MCF 10A (cell line): ENCODE results near the gene ANKMY2. TPM values are rescaled to one million over a fixed set of nuclear protein-coding genes. Genes with fewer than 3 reads are reported as not detected.

Experiments used
- BruUV-seq: library from RNA; stranded (reverse); fragments of 400-500 nt; replicated peaks from 2 replicates; lab custom pipeline; 2021; lab: Mats Ljungman, UMichigan
- CTCF ChIA-PET: fragments of 300-600 bp; sonication (Branson Sonifier 250); formaldehyde crosslinking; extraction: SDS; loops from one replicate; lab custom pipeline; 2021; ENCODE audit warnings: antibody characterized with exemption, inconsistent platforms; lab: Yijun Ruan, JAX
- POLR2A ChIA-PET: fragments of 300-600, 350-650 bp; sonication (Branson Sonifier 250); formaldehyde crosslinking; extraction: SDS; loops from one replicate; lab custom pipeline; 2020; ENCODE audit warnings: antibody characterized with exemption, inconsistent platforms; lab: Yijun Ruan, JAX
- DNase-seq: peaks from one replicate; pipeline ENCODE4 v3.0.0-alpha.2; 2018; ENCODE audit not compliant: unreplicated experiment
- H3K27ac Mint-ChIP-seq: one replicate; pipeline ENCODE4 v1.8.0; 2022; ENCODE audit warnings: mild to moderate bottlenecking, low read depth, mixed read lengths; ENCODE audit not compliant: unreplicated experiment
- H3K27me3 Mint-ChIP-seq: one replicate; pipeline ENCODE4 v1.8.0; 2022; ENCODE audit warnings: mixed read lengths; ENCODE audit not compliant: insufficient read depth, unreplicated experiment
- H3K36me3 Mint-ChIP-seq: one replicate; pipeline ENCODE4 v1.8.0; 2022; ENCODE audit warnings: mild to moderate bottlenecking, moderate library complexity, mixed read lengths; ENCODE audit not compliant: insufficient read depth, unreplicated experiment
- H3K4me1 Mint-ChIP-seq: one replicate; pipeline ENCODE4 v1.8.0; 2022; ENCODE audit warnings: mixed read lengths; ENCODE audit not compliant: insufficient read depth, unreplicated experiment
- H3K4me3 Mint-ChIP-seq: one replicate; pipeline ENCODE4 v1.8.0; 2022; ENCODE audit warnings: mild to moderate bottlenecking, moderate library complexity, mixed read lengths; ENCODE audit not compliant: unreplicated experiment
- H3K9me3 Mint-ChIP-seq: one replicate; pipeline ENCODE4 v1.8.0; 2022; ENCODE audit warnings: mixed read lengths; ENCODE audit not compliant: unreplicated experiment
- intact Hi-C: fragments of 100-400 bp; cut with micrococcal nuclease; formaldehyde crosslinking; loops from 2 replicates; pipeline ENCODE4 v1.14.1; 2022
- total RNA-seq: library from RNA; stranded (reverse); gene quantifications from 2 replicates; pipeline ENCODE4 v1.2.3, GENCODE V29; 2022
- TF ChIP-seq, protein P1 (sequence below): fragments of 200-600 bp; IDR thresholded peaks from one replicate; pipeline ENCODE4 v1.8.0; 2022; ENCODE audit warnings: antibody characterized with exemption, mild to moderate bottlenecking; ENCODE audit not compliant: unreplicated experiment

Gene ANKMY2
- total RNA-seq, 1 experiment from 2014 or later = 14.3 TPM

DNA sequence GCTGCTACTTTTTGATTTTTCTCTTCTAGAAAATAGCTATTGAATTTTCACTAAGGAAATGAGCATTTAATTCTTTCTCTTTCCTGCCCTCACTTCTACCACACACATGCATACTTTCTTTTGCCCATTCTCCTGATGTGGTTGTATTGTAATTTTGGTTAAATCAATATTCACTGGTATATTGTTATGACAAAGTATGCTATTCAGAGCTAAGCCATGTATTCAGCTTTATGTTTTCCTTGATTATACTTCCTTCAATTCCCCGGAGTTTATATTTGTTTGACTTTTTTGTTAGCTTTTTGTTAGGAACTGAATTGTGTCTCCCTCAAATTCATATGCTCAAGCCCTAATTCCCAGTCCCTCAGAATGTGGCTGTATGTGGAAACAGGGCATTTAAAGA, 94.9 kb downstream of the ANKMY2 start:
- Mint-ChIP-seq H3K27me3 (peaks cover 22% of the 10 kb centered on the region), H3K27ac (no peak overlapping the region), H3K4me3 (no peak overlapping the region), H3K9me3 (no peaks in the 10 kb centered on the region), H3K4me1 (no peaks in the 10 kb centered on the region), H3K36me3 (no peaks in the 10 kb centered on the region)
- ChIA-PET CTCF (interaction anchor here (0.8 to 6.0 kb wide), 3 partner anchors 8 to 118 kb away, joined by 3 to 34 read pairs (median 3); no protein-coding TSS in a partner anchor), POLR2A (interaction anchor here (1.2 kb wide), 1 partner anchor 10 kb away, joined by 3 read pairs; no protein-coding TSS in a partner anchor)
- no peak for DNase-seq
- no TSS peak for BruUV-seq
- TF ChIP-seq, protein P1, sequence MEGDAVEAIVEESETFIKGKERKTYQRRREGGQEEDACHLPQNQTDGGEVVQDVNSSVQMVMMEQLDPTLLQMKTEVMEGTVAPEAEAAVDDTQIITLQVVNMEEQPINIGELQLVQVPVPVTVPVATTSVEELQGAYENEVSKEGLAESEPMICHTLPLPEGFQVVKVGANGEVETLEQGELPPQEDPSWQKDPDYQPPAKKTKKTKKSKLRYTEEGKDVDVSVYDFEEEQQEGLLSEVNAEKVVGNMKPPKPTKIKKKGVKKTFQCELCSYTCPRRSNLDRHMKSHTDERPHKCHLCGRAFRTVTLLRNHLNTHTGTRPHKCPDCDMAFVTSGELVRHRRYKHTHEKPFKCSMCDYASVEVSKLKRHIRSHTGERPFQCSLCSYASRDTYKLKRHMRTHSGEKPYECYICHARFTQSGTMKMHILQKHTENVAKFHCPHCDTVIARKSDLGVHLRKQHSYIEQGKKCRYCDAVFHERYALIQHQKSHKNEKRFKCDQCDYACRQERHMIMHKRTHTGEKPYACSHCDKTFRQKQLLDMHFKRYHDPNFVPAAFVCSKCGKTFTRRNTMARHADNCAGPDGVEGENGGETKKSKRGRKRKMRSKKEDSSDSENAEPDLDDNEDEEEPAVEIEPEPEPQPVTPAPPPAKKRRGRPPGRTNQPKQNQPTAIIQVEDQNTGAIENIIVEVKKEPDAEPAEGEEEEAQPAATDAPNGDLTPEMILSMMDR = no peak
- intact Hi-C loops = no loop called here

Other genes with a start within 250 kb of the ANKMY2 start
- gene CRPPA, start 224.2 kb downstream of the ANKMY2 start, total RNA-seq = 0.81 and 1.1 TPM in 2 replicates
- not detected in 2 replicates for gene SOSTDC1, start 180.0 kb downstream of the ANKMY2 start, total RNA-seq
- not detected in 2 replicates for gene LRRC72, start 118.9 kb downstream of the ANKMY2 start, total RNA-seq
- gene BZW2, start 427 bp upstream of the ANKMY2 start, total RNA-seq = 41.0 and 85.4 TPM in 2 replicates
- gene TSPAN13, start 108.0 kb upstream of the ANKMY2 start, total RNA-seq = 14.0 and 14.1 TPM in 2 replicates
- gene AGR2, start 159.2 kb upstream of the ANKMY2 start, total RNA-seq = 0.17 and 0.65 TPM in 2 replicates
- not detected in 2 replicates for gene AGR3, start 236.2 kb upstream of the ANKMY2 start, total RNA-seq